ENCODE measurements around the gene AGTRAP.

The AGTRAP gene

GRCh38 chr1:11786168-11786567 is 50.2 kb downstream of the AGTRAP start:
- DNase-seq = no peak

- DNase-seq = no peak
These were observed 51.4 kb downstream of the AGTRAP start for GRCh38 chr1:11787251-11787803.

GRCh38 chr1:11787804-11788436 is 52.0 kb downstream of the AGTRAP start:
- no peak for DNase-seq

- DNase-seq = no peak
These were observed 52.7 kb downstream of the AGTRAP start for GRCh38 chr1:11788549-11789053.

- DNase-seq = no peak
These were observed 53.5 kb downstream of the AGTRAP start for GRCh38 chr1:11789126-11790067.

- DNase-seq = no peak
These were observed 54.4 kb downstream of the AGTRAP start for GRCh38 chr1:11790101-11790879.

GRCh38 chr1:11790880-11791715 is 55.2 kb downstream of the AGTRAP start:
- no peak for DNase-seq

GRCh38 chr1:11792106-11792505 is 56.2 kb downstream of the AGTRAP start:
- DNase-seq = no peak

GRCh38 chr1:11793819-11794218 is 57.9 kb downstream of the AGTRAP start:
- no peak for DNase-seq

- no peak for DNase-seq
These were observed 58.7 kb downstream of the AGTRAP start for GRCh38 chr1:11794446-11795237.

GRCh38 chr1:11795238-11795890 is 59.4 kb downstream of the AGTRAP start:
- DNase-seq = no peak

GRCh38 chr1:11796036-11796828 is 60.3 kb downstream of the AGTRAP start:
- DNase-seq = no peak

GRCh38 chr1:11797525-11798216 is 61.7 kb downstream of the AGTRAP start:
- DNase-seq = no peak

GRCh38 chr1:11799099-11799498 is 63.2 kb downstream of the AGTRAP start:
- no peak for DNase-seq

GRCh38 chr1:11799896-11800295 is 64.0 kb downstream of the AGTRAP start:
- DNase-seq = no peak

GRCh38 chr1:11800391-11800755 is 64.4 kb downstream of the AGTRAP start:
- no peak for DNase-seq

Data from AML-193 (cell line).